DOHH2 (cell line): Measurements from ENCODE around the gene SLC12A7.

Experiments
- H3F3A ChIP-seq: fragments of 200-600 bp; sonication (generic), shearing (Covaris generic); 2 replicates; pipeline ENCODE4 v1.6.0; 2016; ENCODE audit warnings: antibody characterized with exemption, mild to moderate bottlenecking; ENCODE audit not compliant: control insufficient read depth, insufficient read depth
- H3K27ac ChIP-seq: fragments of 200-600 bp; sonication (generic); 2 replicates; pipeline ENCODE4 v1.5.1; 2014; ENCODE audit warnings: low read depth, mild to moderate bottlenecking, low read length, moderate library complexity
- H3K27me3 ChIP-seq: fragments of 200-600 bp; sonication (generic); 2 replicates; pipeline ENCODE4 v1.6.1; 2014; ENCODE audit warnings: mild to moderate bottlenecking, low read length, mixed read lengths; ENCODE audit not compliant: control insufficient read depth
- H3K36me3 ChIP-seq: fragments of 200-600 bp; sonication (generic); 2 replicates; pipeline ENCODE4 v1.6.1; 2014; ENCODE audit warnings: mild to moderate bottlenecking, low read length, moderate library complexity, mixed read lengths; ENCODE audit not compliant: control insufficient read depth
- H3K4me1 ChIP-seq: fragments of 200-600 bp; sonication (generic); 2 replicates; pipeline ENCODE4 v1.6.1; 2014; ENCODE audit warnings: mild to moderate bottlenecking, low read length, mixed read lengths; ENCODE audit not compliant: control insufficient read depth
- H3K4me2 ChIP-seq: fragments of 200-600 bp; sonication (generic); 2 replicates; pipeline ENCODE4 v1.6.0; 2014; ENCODE audit warnings: mild to moderate bottlenecking, low read length, moderate library complexity
- H3K4me3 ChIP-seq: fragments of 200-600 bp; sonication (generic); 2 replicates; pipeline ENCODE4 v1.5.1; 2014; ENCODE audit warnings: mild to moderate bottlenecking, low read length, mixed read lengths
- H3K79me2 ChIP-seq: fragments of 200-600 bp; sonication (generic); 2 replicates; pipeline ENCODE4 v1.6.1; 2014; ENCODE audit warnings: mild to moderate bottlenecking, low read length, mixed read lengths; ENCODE audit not compliant: control insufficient read depth
- H3K9me2 ChIP-seq: fragments of 200-600 bp; sonication (generic); replicated peaks from 2 replicates; pipeline ENCODE4 v1.6.1; 2014; ENCODE audit warnings: mild to moderate bottlenecking, low read length, mixed read lengths; ENCODE audit not compliant: control insufficient read depth
- H3K9me3 ChIP-seq: fragments of 200-600 bp; sonication (generic); 2 replicates; pipeline ENCODE4 v1.6.1; 2014; ENCODE audit warnings: antibody characterized with exemption, low read length, mixed read lengths; ENCODE audit not compliant: control insufficient read depth, insufficient read depth
- H4K20me1 ChIP-seq: fragments of 200-600 bp; sonication (generic); 2 replicates; pipeline ENCODE4 v1.6.0; 2014; ENCODE audit warnings: low read depth, mild to moderate bottlenecking, antibody characterized with exemption, low read length, moderate library complexity; ENCODE audit not compliant: control insufficient read depth, insufficient read depth
- CTCF ChIP-seq: fragments of 200-600 bp; sonication (generic); IDR thresholded peaks from one replicate; pipeline ENCODE4 v1.5.1; 2014; ENCODE audit warnings: antibody characterized with exemption, mild to moderate bottlenecking, low read depth, low read length; ENCODE audit not compliant: poor library complexity, severe bottlenecking
- EZH2phosphoT487 ChIP-seq: fragments of 200-600 bp; sonication (generic); IDR thresholded peaks from 2 replicates; pipeline ENCODE4 v1.6.1; 2017; ENCODE audit warnings: borderline replicate concordance, mild to moderate bottlenecking, antibody characterized with exemption, low read length, moderate library complexity, mixed read lengths

SLC12A7 gene

GRCh38 chr5:1012900-1013237 is 99.0 kb downstream of the SLC12A7 start:
- Histone ChIP-seq H4K20me1 (no peaks in the 10 kb centered on the region), H3K36me3 (no peaks in the 10 kb centered on the region), H3K4me2 (no peak overlapping the region), H3K27me3 (peaks cover 5% of the 10 kb centered on the region; the same call in 1 of the 2 replicates), H3F3A (peaks cover 2% of the 10 kb centered on the region; the same call in 1 of the 2 replicates), H3K79me2 (no peaks in the 10 kb centered on the region), H3K27ac (no peak overlapping the region), H3K4me3 (no peak overlapping the region), H3K9me3 (no peaks in the 10 kb centered on the region), H3K9me2 (no peaks in the 10 kb centered on the region), H3K4me1 (peaks cover 3% of the 10 kb centered on the region; the same call in 1 of the 2 replicates)
- no peak for TF ChIP-seq EZH2phosphoT487
- no peak for TF ChIP-seq CTCF

- Histone ChIP-seq H3K79me2 (no peaks in the 10 kb centered on the region), H4K20me1 (no peaks in the 10 kb centered on the region), H3K27ac (no peak overlapping the region), H3K4me1 (peaks cover 3% of the 10 kb centered on the region; the same call in 1 of the 2 replicates), H3K9me3 (no peaks in the 10 kb centered on the region), H3K4me2 (no peak overlapping the region), H3K9me2 (no peaks in the 10 kb centered on the region), H3K27me3 (peaks cover 10% of the 10 kb centered on the region), H3K4me3 (no peak overlapping the region), H3K36me3 (no peaks in the 10 kb centered on the region), H3F3A (peaks cover 2% of the 10 kb centered on the region; the same call in 1 of the 2 replicates)
- no peak for TF ChIP-seq EZH2phosphoT487
- TF ChIP-seq CTCF = no peak
Observed at GRCh38 chr5:1012313-1012841, 99.5 kb downstream of the SLC12A7 start.

- Histone ChIP-seq H3F3A (peaks cover 2% of the 10 kb centered on the region; the same call in 1 of the 2 replicates), H3K4me1 (peaks cover 3% of the 10 kb centered on the region; the same call in 1 of the 2 replicates), H3K27me3 (peaks cover 10% of the 10 kb centered on the region), H3K36me3 (no peaks in the 10 kb centered on the region), H3K9me2 (no peaks in the 10 kb centered on the region), H3K4me3 (no peak overlapping the region), H4K20me1 (no peaks in the 10 kb centered on the region), H3K79me2 (no peaks in the 10 kb centered on the region), H3K27ac (no peak overlapping the region), H3K4me2 (no peak overlapping the region), H3K9me3 (no peaks in the 10 kb centered on the region)
- TF ChIP-seq EZH2phosphoT487 = no peak
- TF ChIP-seq CTCF = no peak
Observed at GRCh38 chr5:1011741-1012312, 100.0 kb downstream of the SLC12A7 start.
